GM12878 (cell line): Measurements from ENCODE around the gene TBC1D10B. TPM values are rescaled to one million over a fixed set of nuclear protein-coding genes. Genes with fewer than 3 reads are reported as not detected.

Source experiments
- ATAC-seq: fragments of 200-7000 bp; cut with Tn5 transposase; 3 replicates; pipeline ENCODE4 v1.9.1; 2020; ENCODE audit warnings: mild to moderate bottlenecking, moderate library complexity
- BruUV-seq: library from RNA; stranded (reverse); fragments of 400-500 nt; replicated peaks from 2 replicates; lab custom pipeline; 2021; lab: Mats Ljungman, UMichigan
- CTCF ChIA-PET: fragments of 300-600 bp; sonication (Branson Sonifier 250); formaldehyde crosslinking; extraction: SDS; loops from one replicate; lab custom pipeline; 2021; ENCODE audit warnings: inconsistent platforms; lab: Yijun Ruan, JAX
- POLR2A ChIA-PET: fragments of 350-600 bp; formaldehyde crosslinking; extraction: SDS; loops from one replicate; lab custom pipeline; 2021; ENCODE audit warnings: inconsistent platforms; lab: Charles Lee
- RAD21 ChIA-PET: fragments of 300-600 bp; sonication (Branson Sonifier 250); formaldehyde crosslinking; loops from one replicate; lab custom pipeline; 2023; ENCODE audit warnings: antibody characterized with exemption; ENCODE audit not compliant: unreplicated experiment; lab: Charles Lee
- SMC1A ChIA-PET: fragments of 300-600 bp; sonication (Branson Sonifier 250); formaldehyde crosslinking; loops from one replicate; lab custom pipeline; 2023; ENCODE audit not compliant: unreplicated experiment, uncharacterized antibody; lab: Charles Lee
- DNase-seq: peaks from one replicate; pipeline ENCODE4 v3.0.0-alpha.2; 2011; ENCODE audit warnings: low read depth, low spot score
- FAIRE-seq: peaks from 3 replicates; lab custom pipeline; 2011; peaks lifted over from hg19 to GRCh38; lab: Jason Lieb, UNC
- H2AFZ ChIP-seq: 2 replicates; pipeline ENCODE4 v1.6.0; 2011; ENCODE audit warnings: low read depth, low read length, control low read depth; ENCODE audit not compliant: control insufficient read depth
- H3K27ac ChIP-seq: 2 replicates; pipeline ENCODE4 v1.5.1; 2011; ENCODE audit warnings: control low read depth; ENCODE audit not compliant: control insufficient read depth, insufficient read depth
- H3K27me3 ChIP-seq, 2 experiments: replicated peaks in 1 of 2; 2 replicates each; pipeline versions ENCODE4 v1.6.0 to v1.6.1; 2011; ENCODE audit warnings: low read length in 1 of 2; ENCODE audit not compliant: control insufficient read depth in 2 of 2, insufficient read depth in 2 of 2
- H3K36me3 ChIP-seq, 2 experiments: 2 replicates each; pipeline ENCODE4 v1.5.1; 2011; ENCODE audit warnings: low read length in 1 of 2; ENCODE audit not compliant: control insufficient read depth in 2 of 2, insufficient read depth in 2 of 2
- H3K4me1 ChIP-seq: 2 replicates; pipeline ENCODE4 v1.6.1; 2011; ENCODE audit warnings: mild to moderate bottlenecking, low read length, moderate library complexity, mixed read lengths; ENCODE audit not compliant: control insufficient read depth, insufficient read depth
- H3K4me2 ChIP-seq: 2 replicates; pipeline ENCODE4 v1.6.0; 2011; ENCODE audit warnings: control low read depth; ENCODE audit not compliant: control insufficient read depth, insufficient read depth
- H3K4me3 ChIP-seq: fragments of 200-600 bp; sonication (generic); 2 replicates; pipeline ENCODE4 v1.5.1; 2016
- H3K79me2 ChIP-seq: 2 replicates; pipeline ENCODE4 v1.6.0; 2011; ENCODE audit warnings: low read length; ENCODE audit not compliant: control insufficient read depth, insufficient read depth
- H3K9ac ChIP-seq: 2 replicates; pipeline ENCODE4 v1.8.0; 2011; ENCODE audit warnings: low read length, control low read depth, mixed read lengths; ENCODE audit not compliant: control insufficient read depth, insufficient read depth
- H3K9me3 ChIP-seq: replicated peaks from 3 replicates; pipeline ENCODE4 v1.5.1; 2011; ENCODE audit warnings: mild to moderate bottlenecking, low read length; ENCODE audit not compliant: control insufficient read depth, insufficient read depth
- H4K20me1 ChIP-seq: 2 replicates; pipeline ENCODE4 v1.6.0; 2011; ENCODE audit not compliant: control insufficient read depth, insufficient read depth
- DPF2 ChIP-seq: fragments of 450-650 bp; IDR thresholded peaks from 2 replicates; pipeline ENCODE4 v1.6.1; 2017; ENCODE audit warnings: mild to moderate bottlenecking
- WGBS: methylation state at CpG from one replicate; pipeline ENCODE4 v1.1.6; 2016; ENCODE audit warnings: low lambda C conversion rate; ENCODE audit not compliant: insufficient replicate concordance, insufficient coverage; ENCODE audit errors: missing lambda C conversion rate; 5-methylcytosine and 5-hydroxymethylcytosine counted together
- in situ Hi-C: fragments of 300-500 bp; cut with MboI; formaldehyde crosslinking; loops from 9 replicates; pipeline ENCODE4 v1.14.3; 2018; ENCODE audit warnings: mixed read lengths
- intact Hi-C: fragments of 100-400 bp; cut with micrococcal nuclease; formaldehyde crosslinking; loops from one replicate; pipeline ENCODE4 v1.14.2; 2022; ENCODE audit not compliant: unreplicated experiment
- polyA plus RNA-seq, 11 experiments: library from polyadenylated mRNA; depleted of rRNA in 4 of 11; unstranded in 6 of 11; stranded (reverse) in 5 of 11; fragments of >200 nt; fragmentation: Nextera tagmentation in 4 of 11; fragmentation: Illumina TruSeq in 1 of 11; extraction: Ambion mirVana in 4 of 11; extraction: Trizol in 1 of 11; gene quantifications; 1 replicate in 1 of 11; 2 replicates in 10 of 11; pipeline versions ENCODE4 v1.2.1 to v1.2.3, GENCODE V29; 2011 to 2016; ENCODE audit warnings: inconsistent platforms in 2 of 11, missing spikeins in 2 of 11, low read depth in 1 of 11
- total RNA-seq, 4 experiments: library from RNA; depleted of rRNA in 3 of 4; stranded (reverse); fragments of >200 nt in 3 of 4; fragmentation: Illumina TruSeq in 1 of 4; extraction: Trizol in 1 of 4; gene quantifications; 2 replicates each; pipeline versions ENCODE4 v1.2.1 to v1.2.3, GENCODE V29; 2013 to 2021
- TF ChIP-seq, protein P1 (sequence below): fragments of 450-650 bp; IDR thresholded peaks from 2 replicates; pipeline ENCODE4 v1.6.1; 2016; ENCODE audit warnings: mild to moderate bottlenecking

Gene TBC1D10B
- total and polyA plus RNA-seq, 10 of the 15 experiments (the other 5 are each of a cell fraction or from before 2014, with no cell fraction given) = 2.2 to 51.2 (median 11.6) TPM

DNA sequence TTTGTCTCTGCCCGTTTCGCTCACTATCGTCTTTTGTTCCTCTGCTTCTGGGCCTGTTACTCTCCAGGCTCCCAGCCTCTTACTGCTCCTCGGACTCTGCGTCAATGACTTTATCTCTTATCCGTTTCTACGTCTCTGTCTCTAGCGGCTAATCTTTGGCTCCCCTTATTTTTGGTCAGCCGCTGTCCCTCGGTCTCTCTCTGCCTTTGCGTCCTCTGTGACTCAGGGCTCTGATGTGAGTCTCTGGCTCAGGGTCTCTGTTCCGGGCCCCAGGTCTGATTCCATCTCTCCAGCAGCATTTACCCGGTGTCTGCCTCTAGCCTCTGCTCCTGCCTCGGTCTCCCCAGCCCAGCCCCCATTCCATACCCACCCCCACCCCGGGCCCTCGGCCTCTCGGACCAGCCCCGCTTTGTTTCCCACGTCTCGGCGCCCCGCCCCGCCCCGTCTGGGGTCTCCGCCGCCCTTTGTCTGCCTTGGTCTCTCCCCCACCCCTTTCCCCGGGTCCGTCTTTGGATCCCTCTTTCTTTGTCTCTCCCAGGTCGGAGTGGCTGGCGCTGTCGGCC is 24.4 kb upstream of the TBC1D10B start:
- SMC1A ChIA-PET = interaction anchor here (1.0 to 2.4 kb wide), 5 partner anchors 11 to 141 kb away, joined by 3 to 12 read pairs (median 9); partner anchors contain the start of genes DCTPP1, SEPTIN1, TBC1D10B and ZNF771
- 41% methylated on average over 19 of the region's 31 CpGs for WGBS
- CTCF ChIA-PET = interaction anchor here (0.6 to 3.3 kb wide), 7 partner anchors 13 to 212 kb away, joined by 3 to 29 read pairs (median 3); partner anchors contain the start of genes CORO1A, DCTPP1, SEPTIN1 and ZNF771
- Histone ChIP-seq H3K4me3 (peak overlapping the region; percentile 92), H2AFZ (peak overlapping the region; percentile 85), H4K20me1 (no peaks in the 10 kb centered on the region)
- DNase-seq (no peak), ATAC-seq (no peak)
- RAD21 ChIA-PET = interaction anchor here (1.0 to 2.4 kb wide), 4 partner anchors 12 to 141 kb away, joined by 5 to 32 read pairs (median 9); partner anchors contain the start of genes SEPTIN1, TBC1D10B, ZNF747 and ZNF771
- intact Hi-C loops = no loop called here
- TF ChIP-seq DPF2 = no peak
- TF ChIP-seq, protein P1, sequence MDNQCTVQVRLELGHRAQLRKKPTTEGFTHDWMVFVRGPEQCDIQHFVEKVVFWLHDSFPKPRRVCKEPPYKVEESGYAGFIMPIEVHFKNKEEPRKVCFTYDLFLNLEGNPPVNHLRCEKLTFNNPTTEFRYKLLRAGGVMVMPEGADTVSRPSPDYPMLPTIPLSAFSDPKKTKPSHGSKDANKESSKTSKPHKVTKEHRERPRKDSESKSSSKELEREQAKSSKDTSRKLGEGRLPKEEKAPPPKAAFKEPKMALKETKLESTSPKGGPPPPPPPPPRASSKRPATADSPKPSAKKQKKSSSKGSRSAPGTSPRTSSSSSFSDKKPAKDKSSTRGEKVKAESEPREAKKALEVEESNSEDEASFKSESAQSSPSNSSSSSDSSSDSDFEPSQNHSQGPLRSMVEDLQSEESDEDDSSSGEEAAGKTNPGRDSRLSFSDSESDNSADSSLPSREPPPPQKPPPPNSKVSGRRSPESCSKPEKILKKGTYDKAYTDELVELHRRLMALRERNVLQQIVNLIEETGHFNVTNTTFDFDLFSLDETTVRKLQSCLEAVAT = 0 out of 2 replicates have a peak, but pooled peaks have one; percentile 41
- TF ChIP-seq, all 136 proteins: peak for 1
- H3K27me3 ChIP-seq = no peaks in the 10 kb centered on the region
- H3K79me2 ChIP-seq = peaks cover 5% of the 10 kb centered on the region
- peak overlapping the region; percentile 13 for H3K27ac ChIP-seq
- peaks cover 8% of the 10 kb centered on the region for H3K4me1 ChIP-seq
- no TSS peak for BruUV-seq
- peak overlapping the region; percentile 63 for H3K9ac ChIP-seq
- in situ Hi-C loops = no loop called here
- H3K36me3 ChIP-seq = peaks cover 0 to 2% of the 10 kb centered on the region in 2 experiments; a peak in 3 of 4 replicates
- POLR2A ChIA-PET = interaction anchor here (0.6 to 3.1 kb wide), 6 partner anchors 12 to 78 kb away, joined by 3 to 25 read pairs (median 4); partner anchors contain the start of genes ITGAL and SEPTIN1
- no peaks in the 10 kb centered on the region for H3K9me3 ChIP-seq
- peak overlapping the region; percentile 92; the same call in 1 of the 2 replicates for H3K4me2 ChIP-seq
- FAIRE-seq = no peak
